Epithelial cell of esophagus (primary cell): Measurements from ENCODE around the gene PTPN1.

ENCODE experiments used
- DNase-seq: peaks from one replicate; pipeline ENCODE4 v3.0.0; 2010; ENCODE audit warnings: low read depth
- H3K4me3 ChIP-seq: 2 replicates; pipeline ENCODE4 v1.5.1; 2011; ENCODE audit warnings: mild to moderate bottlenecking, low read length, control low read depth
- TF ChIP-seq, protein P1 (sequence below): IDR thresholded peaks from 2 replicates; pipeline ENCODE4 v1.5.1; 2011; ENCODE audit warnings: low read depth, mild to moderate bottlenecking, low read length, control low read depth, inconsistent platforms; ENCODE audit not compliant: insufficient read depth; ENCODE audit errors: missing control alignments

PTPN1 gene

DNA sequence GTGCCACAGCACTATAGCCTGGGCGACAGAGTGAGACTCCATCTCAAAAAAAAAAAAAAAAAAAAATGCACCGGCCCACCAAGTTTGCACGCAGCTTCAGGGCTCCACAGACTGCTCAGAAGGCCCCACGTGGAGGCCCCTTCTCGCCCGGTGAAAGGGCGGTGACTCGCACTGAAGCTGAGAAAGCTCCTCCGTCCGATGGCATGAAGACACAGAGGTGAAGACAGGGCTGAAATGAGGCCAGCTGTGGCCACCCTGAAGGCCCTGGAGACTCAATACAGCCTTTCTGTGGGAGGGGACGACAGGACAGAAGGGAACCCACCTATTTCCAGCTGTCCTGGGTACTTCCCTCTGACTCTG is 84.0 kb downstream of the PTPN1 start:
- TF ChIP-seq, protein P1, sequence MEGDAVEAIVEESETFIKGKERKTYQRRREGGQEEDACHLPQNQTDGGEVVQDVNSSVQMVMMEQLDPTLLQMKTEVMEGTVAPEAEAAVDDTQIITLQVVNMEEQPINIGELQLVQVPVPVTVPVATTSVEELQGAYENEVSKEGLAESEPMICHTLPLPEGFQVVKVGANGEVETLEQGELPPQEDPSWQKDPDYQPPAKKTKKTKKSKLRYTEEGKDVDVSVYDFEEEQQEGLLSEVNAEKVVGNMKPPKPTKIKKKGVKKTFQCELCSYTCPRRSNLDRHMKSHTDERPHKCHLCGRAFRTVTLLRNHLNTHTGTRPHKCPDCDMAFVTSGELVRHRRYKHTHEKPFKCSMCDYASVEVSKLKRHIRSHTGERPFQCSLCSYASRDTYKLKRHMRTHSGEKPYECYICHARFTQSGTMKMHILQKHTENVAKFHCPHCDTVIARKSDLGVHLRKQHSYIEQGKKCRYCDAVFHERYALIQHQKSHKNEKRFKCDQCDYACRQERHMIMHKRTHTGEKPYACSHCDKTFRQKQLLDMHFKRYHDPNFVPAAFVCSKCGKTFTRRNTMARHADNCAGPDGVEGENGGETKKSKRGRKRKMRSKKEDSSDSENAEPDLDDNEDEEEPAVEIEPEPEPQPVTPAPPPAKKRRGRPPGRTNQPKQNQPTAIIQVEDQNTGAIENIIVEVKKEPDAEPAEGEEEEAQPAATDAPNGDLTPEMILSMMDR: no peak
- no peak for DNase-seq
- no peak overlapping the region for H3K4me3 ChIP-seq

DNA sequence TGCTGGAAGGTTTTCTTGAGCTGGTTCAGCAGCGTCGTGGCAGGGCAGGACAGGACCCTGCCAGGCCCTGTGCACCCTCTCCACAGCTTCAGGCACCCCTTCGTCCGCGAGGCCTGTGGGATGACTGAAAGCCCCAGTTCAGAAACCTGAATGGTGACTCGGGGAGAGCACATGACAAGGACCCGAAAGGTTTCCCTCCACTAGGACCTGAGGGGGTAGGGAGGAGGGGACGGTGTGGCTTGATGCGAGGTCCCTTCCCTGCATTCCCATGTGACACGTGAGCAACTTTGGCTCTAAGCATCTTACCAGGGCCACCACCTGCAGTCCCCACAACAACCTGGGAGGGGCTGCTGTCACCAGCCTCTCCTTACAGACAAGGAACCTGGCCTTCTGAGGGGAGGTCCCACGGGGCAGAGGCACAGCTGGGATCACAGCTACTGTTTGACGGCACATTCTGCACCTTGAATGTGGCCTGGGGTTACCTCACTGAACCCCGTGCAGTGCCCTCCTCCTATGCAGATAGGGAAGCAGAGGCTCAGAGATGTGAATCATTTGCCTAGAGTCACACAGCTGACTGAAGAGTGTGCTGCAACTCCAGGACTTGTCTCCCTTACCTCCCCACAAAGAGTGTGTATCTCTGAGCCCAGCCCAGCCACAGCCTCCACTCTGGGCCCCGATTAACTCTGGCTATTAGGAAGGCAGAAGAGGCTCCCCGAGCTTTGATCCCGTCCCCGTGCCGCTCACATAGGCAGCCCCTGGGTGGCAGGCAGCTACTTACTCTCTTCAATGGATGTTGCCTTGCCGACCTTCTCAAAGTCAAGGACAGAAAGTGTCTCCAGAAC is 84.6 kb downstream of the PTPN1 start:
- DNase-seq: peak; percentile 15
- TF ChIP-seq, protein P1: no peak
- no peak overlapping the region for H3K4me3 ChIP-seq

DNA sequence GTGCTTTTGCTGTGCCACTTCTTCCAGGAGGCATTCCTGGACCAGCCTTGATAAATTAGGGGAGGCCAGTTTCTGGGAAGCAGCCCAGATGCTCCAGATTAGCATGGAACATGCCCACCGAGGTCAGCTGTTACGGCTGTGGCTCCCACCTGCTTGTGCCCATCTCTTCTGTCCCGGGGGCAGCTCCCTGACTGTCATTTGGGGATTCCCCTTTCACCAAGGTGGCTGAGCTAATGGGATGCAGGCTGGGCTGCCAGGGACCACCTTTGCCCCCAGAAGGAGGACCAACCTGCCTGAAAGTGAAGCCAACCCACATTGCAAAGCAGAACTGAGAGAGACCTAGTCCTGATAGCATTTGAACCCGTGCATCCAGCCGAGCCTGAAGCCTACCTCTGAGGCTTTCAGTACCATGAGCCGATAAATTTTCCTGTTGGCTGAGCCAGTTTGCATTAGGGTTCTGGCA is 85.3 kb downstream of the PTPN1 start:
- TF ChIP-seq, protein P1: no peak
- DNase-seq: no peak
- no peak overlapping the region for H3K4me3 ChIP-seq

DNA sequence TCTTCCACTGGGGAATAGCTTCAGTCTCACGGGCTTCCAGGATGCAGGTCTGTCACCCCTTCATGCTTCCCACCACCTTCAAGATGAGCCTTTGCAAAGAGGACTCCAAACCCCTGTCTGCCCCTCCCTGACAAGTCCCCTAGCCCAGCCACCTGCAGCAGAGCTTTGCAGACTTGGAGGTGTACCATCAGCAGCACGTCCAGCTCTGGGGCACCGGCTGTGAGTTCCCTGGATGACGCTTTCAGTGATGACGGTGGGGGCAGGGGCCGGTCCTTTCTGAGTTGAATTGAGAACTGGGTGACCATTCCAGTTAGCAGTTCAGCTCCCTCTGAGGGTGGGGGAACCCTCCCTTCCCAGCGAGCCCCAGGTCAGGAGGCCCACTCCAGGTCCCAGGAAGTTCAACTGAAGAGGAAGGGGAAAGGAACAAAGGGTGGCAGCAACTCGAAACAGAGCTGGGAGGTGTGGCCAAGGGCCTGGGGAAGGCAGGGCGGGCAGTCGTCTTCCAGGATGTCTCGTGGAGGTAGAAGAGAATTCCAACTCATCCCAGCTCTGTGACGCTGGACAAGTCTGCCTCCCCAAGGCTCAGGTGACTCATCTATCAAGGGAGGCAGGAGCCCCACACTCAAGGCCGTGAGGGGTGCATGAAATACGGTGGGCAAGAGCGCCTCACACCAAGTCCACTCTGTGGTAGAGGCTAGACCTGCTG is 86.0 kb downstream of the PTPN1 start:
- peak; percentile 56 for DNase-seq
- TF ChIP-seq, protein P1: no peak
- no peak overlapping the region for H3K4me3 ChIP-seq

DNA sequence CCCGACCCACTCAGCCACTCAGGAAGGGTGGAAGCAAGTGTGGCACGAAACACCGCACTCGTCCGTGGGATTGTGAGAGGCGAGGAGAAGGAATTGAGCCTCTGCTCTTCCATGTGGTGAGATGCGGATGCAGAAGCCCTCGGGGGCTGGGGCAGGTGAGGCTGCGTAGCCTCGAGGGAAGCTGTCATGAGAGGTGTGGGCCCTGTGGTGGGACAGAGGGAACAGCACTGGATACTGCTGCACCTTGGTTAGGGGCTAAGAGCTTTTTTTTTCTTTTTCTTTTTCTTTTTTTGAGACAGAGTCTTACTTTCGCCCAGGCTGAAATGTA is 86.5 kb downstream of the PTPN1 start:
- no peak for DNase-seq
- H3K4me3 ChIP-seq: no peak overlapping the region
- TF ChIP-seq, protein P1: no peak

DNA sequence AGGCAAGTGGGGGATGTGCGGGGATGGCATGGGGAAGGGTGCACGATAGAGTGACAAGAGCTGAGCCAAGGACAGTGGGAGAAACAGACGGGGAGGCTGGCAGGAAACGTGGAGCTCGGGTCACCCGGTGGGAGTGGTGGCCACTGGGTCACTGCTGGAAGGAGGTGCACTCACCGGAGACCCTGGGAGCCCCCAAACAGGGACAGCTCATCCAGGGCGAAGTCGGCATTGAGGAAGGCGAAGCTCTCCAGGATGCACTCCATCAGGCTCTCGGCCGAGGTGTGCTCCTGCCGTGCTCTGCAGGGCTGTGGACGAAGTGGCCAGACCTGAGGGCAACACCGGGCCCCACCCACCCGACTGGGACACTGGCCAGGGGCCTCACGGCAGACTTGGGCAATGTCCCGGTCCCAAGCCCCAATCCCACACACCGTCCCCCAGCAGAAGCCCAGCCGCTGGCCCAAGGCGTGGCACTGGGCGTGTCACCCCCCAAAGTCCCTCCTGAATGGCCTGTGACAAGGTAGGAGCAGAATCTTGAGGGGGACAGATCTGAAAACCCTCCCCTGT is 87.3 kb downstream of the PTPN1 start:
- no peak overlapping the region for H3K4me3 ChIP-seq
- no peak for DNase-seq
- TF ChIP-seq, protein P1: no peak
